Breast epithelium (tissue), 4 donors: ENCODE measurements around the gene MFN2. TPM values are rescaled to one million over a fixed set of nuclear protein-coding genes. Genes with fewer than 3 reads are reported as not detected.

Source experiments
- DNase-seq, 2 donors: peaks; one replicate each; pipeline ENCODE4 v3.0.0-alpha.2; 2019; ENCODE audit warnings: low spot score in 2 of 2
- H3K27ac ChIP-seq, 2 donors: fragments of 200-600 bp; sonication (generic) in 1 of 2; one replicate each; pipeline ENCODE4 v1.5.1; 2016 to 2019; ENCODE audit warnings: mild to moderate bottlenecking in 1 of 2
- H3K27me3 ChIP-seq, 2 donors: fragments of 200-600 bp; sonication (generic) in 1 of 2; one replicate each; pipeline versions ENCODE4 v1.5.1 to v1.6.0; 2017 to 2019; ENCODE audit warnings: control low read depth in 1 of 2, mild to moderate bottlenecking in 1 of 2
- H3K36me3 ChIP-seq: fragments of 200-600 bp; one replicate; pipeline ENCODE4 v1.5.1; 2019
- H3K4me1 ChIP-seq, 2 donors: fragments of 200-600 bp; sonication (generic); one replicate each; pipeline ENCODE4 v1.5.1; 2016 to 2019; ENCODE audit warnings: control low read depth in 1 of 2
- H3K4me3 ChIP-seq, 3 donors: fragments of 200-600 bp; sonication (generic); 1 replicate in 2 of 3; 2 replicates in 1 of 3; pipeline ENCODE4 v1.5.1; 2016 to 2019; ENCODE audit warnings: mild to moderate bottlenecking in 3 of 3, moderate library complexity in 2 of 3
- H3K9me3 ChIP-seq, 2 donors: fragments of 200-600 bp; sonication (generic) in 1 of 2; one replicate each; pipeline ENCODE4 v1.5.1; 2016 to 2019; ENCODE audit warnings: control low read depth in 1 of 2
- POLR2A ChIP-seq: fragments of 450-650 bp; IDR thresholded peaks from one replicate; pipeline ENCODE4 v1.6.1; 2016; ENCODE audit warnings: antibody characterized with exemption, mild to moderate bottlenecking, moderate library complexity
- POLR2AphosphoS5 ChIP-seq, 3 donors: sonication (generic); formaldehyde crosslinking; IDR thresholded peaks; one replicate each; pipeline ENCODE4 v1.6.1; 2017; ENCODE audit warnings: antibody characterized with exemption in 3 of 3
- intact Hi-C: fragments of 100-400 bp; cut with DNase I; formaldehyde crosslinking; loops from one replicate; pipeline ENCODE4 v1.15.1; 2023; ENCODE audit warnings: low total_unique reads
- total RNA-seq, 3 donors: library from RNA; depleted of rRNA; stranded (reverse); fragments of >200 nt; gene quantifications; one replicate each; pipeline ENCODE4 v1.1.0, GENCODE V29; 2016
- TF ChIP-seq, protein P1 (sequence below), 3 donors: fragments of 450-650 bp; IDR thresholded peaks; one replicate each; pipeline ENCODE4 v1.5.1; 2016 to 2017; ENCODE audit warnings: antibody characterized with exemption in 3 of 3, mild to moderate bottlenecking in 3 of 3, moderate library complexity in 3 of 3

The MFN2 gene
- total RNA-seq, 3 donors from 2014 or later, result 51.4 to 64.9 (median 62.1) TPM

DNA sequence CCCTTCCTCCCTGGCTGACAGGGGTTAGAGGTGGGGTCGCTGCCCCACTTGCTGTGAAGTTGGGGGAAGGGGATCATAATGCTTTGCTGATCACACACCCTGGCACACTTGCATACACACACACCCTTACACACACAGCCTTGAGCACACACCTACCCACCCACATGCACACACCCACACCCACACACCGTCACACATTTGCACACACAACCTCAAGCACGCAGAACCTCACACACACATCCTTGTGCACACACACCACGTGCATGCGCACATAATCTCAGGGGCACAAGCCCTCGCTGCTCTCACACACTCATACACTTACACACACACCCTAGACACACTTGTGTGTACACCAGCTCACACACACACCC lies 66.5 kb downstream of the MFN2 start:
- TF ChIP-seq POLR2A (no peak), POLR2AphosphoS5 (IDR thresholded peaks at IDR 0.05) (no peak)
- TF ChIP-seq, protein P1, sequence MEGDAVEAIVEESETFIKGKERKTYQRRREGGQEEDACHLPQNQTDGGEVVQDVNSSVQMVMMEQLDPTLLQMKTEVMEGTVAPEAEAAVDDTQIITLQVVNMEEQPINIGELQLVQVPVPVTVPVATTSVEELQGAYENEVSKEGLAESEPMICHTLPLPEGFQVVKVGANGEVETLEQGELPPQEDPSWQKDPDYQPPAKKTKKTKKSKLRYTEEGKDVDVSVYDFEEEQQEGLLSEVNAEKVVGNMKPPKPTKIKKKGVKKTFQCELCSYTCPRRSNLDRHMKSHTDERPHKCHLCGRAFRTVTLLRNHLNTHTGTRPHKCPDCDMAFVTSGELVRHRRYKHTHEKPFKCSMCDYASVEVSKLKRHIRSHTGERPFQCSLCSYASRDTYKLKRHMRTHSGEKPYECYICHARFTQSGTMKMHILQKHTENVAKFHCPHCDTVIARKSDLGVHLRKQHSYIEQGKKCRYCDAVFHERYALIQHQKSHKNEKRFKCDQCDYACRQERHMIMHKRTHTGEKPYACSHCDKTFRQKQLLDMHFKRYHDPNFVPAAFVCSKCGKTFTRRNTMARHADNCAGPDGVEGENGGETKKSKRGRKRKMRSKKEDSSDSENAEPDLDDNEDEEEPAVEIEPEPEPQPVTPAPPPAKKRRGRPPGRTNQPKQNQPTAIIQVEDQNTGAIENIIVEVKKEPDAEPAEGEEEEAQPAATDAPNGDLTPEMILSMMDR (IDR thresholded peaks at IDR 0.05), result no peak
- Histone ChIP-seq H3K36me3 (no peaks in the 10 kb centered on the region), H3K27me3 (no peaks in the 10 kb centered on the region), H3K4me1 (no peaks in the 10 kb centered on the region), H3K9me3 (no peaks in the 10 kb centered on the region), H3K4me3 (no peak overlapping the region), H3K27ac (no peak overlapping the region)
- intact Hi-C loops, result no loop called here
- no peak for DNase-seq

DNA sequence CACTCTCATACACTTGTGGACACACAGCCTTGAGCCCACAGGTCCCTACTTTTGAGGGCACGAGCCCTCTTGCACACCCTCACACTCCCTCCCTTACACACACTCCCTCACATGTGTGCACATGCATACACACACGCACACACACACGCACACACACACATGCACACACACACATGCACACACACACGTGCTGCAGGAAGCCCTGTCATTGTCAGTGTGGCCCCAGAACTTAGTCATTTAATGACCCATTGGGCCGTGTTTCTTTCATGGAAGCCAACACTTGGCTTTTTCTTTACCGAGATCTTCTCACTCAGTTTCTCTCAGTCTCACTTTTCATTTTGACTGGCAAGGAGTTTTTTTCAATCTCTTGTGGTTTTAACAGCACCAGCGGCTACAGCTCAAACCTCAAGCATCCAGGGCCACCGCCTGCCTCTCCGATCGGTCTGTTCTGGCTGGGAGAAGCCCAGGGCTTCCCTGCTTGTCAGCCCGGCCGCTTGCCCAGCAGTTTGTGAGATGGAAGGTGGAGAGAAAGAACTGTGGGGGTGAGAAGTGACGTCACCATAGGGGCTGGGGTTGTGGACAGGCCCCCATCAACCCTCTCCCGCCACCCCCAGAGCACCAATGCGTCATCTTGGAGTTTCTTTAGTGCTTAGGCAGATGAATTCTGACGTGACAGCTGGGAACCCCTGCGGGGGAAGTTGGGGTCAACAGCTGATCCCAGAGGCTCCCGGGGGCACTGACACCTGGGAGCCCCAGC lies 67.1 kb downstream of the MFN2 start:
- no peaks in the 10 kb centered on the region for H3K9me3 ChIP-seq
- TF ChIP-seq POLR2A, result no peak
- TF ChIP-seq, protein P1 (IDR thresholded peaks at IDR 0.05), result no peak
- TF ChIP-seq POLR2AphosphoS5 (IDR thresholded peaks at IDR 0.05), result no peak
- intact Hi-C loops, result no loop called here
- H3K27ac ChIP-seq, result no peak overlapping the region
- H3K27me3 ChIP-seq, result no peaks in the 10 kb centered on the region
- H3K4me3 ChIP-seq, result no peak overlapping the region
- no peaks in the 10 kb centered on the region for H3K4me1 ChIP-seq
- no peak for DNase-seq
- no peaks in the 10 kb centered on the region for H3K36me3 ChIP-seq

DNA sequence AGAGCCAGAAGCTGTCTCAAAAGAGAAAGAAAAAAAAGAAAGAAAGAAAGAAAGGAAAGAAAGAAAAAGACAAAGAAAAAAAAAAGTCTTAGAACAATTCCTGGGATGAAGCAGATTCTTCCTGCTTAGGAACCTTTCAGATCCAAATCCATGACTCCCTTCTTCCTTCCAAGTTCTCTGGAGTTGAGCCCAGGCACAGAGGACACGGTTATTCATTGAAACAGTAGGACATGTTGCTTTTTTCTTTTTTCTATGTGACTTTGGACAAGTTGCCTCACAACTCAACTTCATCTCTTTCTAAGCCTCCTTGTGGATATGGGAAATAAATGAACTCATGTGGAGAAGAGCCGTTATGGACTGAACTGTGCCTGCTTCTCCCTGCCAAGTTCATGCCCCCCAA lies 68.1 kb downstream of the MFN2 start:
- intact Hi-C loops, result no loop called here
- no peaks in the 10 kb centered on the region for H3K27me3 ChIP-seq
- no peaks in the 10 kb centered on the region for H3K4me1 ChIP-seq
- no peak for DNase-seq
- no peaks in the 10 kb centered on the region for H3K36me3 ChIP-seq
- H3K27ac ChIP-seq, result no peak overlapping the region
- no peaks in the 10 kb centered on the region for H3K9me3 ChIP-seq
- TF ChIP-seq, protein P1 (IDR thresholded peaks at IDR 0.05), result no peak
- TF ChIP-seq POLR2A (no peak), POLR2AphosphoS5 (IDR thresholded peaks at IDR 0.05) (no peak)
- H3K4me3 ChIP-seq, result no peak overlapping the region

DNA sequence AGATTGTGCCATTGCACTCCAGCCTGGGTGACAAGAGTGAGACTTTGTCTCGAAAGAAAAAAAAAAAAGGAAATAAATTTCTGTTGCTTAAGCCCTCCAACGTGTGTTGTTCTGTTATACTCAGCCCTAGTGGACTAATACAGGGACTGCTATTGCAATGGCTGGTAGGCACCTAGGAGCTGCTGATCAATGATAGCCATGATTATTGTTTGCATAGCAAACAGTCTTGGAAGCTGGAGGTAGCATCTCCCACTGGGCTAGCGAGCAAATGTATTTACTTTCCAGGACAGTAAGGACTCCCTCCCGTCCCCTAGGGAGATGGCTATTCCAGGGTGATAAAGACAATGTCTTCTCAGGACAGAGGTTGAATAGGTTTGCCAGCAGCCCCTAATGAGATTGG lies 69.4 kb downstream of the MFN2 start:
- Histone ChIP-seq H3K36me3 (no peaks in the 10 kb centered on the region), H3K27me3 (no peaks in the 10 kb centered on the region), H3K9me3 (no peaks in the 10 kb centered on the region), H3K27ac (no peak overlapping the region), H3K4me1 (no peaks in the 10 kb centered on the region), H3K4me3 (no peak overlapping the region)
- intact Hi-C loops, result no loop called here
- TF ChIP-seq, protein P1 (IDR thresholded peaks at IDR 0.05), result peak in 1 of 3 donors; percentile 26
- TF ChIP-seq POLR2AphosphoS5 (IDR thresholded peaks at IDR 0.05) (no peak), POLR2A (no peak)
- DNase-seq, result no peak

DNA sequence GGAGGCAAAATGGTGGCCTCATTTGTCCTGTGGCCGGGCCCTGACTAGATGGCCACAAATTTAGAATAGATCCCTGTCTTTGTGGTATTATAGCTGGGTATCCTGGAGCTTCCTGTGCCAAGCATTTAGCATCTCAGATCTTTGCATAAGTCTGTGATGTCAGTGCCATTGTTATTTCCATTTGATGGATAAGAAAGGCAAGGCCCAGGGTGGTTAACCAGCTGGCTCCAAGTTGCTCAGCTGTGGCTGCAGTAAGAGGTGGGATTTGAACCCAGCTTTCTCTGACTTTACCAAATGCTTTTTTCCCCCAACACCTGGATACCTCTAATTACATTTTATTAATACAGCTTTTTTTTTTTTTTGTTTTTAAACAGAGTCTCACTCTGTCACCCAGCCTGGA lies 71.1 kb downstream of the MFN2 start:
- Histone ChIP-seq H3K27ac (no peak overlapping the region), H3K4me1 (no peaks in the 10 kb centered on the region), H3K4me3 (no peak overlapping the region), H3K9me3 (no peaks in the 10 kb centered on the region), H3K36me3 (no peaks in the 10 kb centered on the region), H3K27me3 (no peaks in the 10 kb centered on the region)
- TF ChIP-seq, protein P1 (IDR thresholded peaks at IDR 0.05), result no peak
- TF ChIP-seq POLR2AphosphoS5 (IDR thresholded peaks at IDR 0.05) (no peak), POLR2A (no peak)
- no peak for DNase-seq
- intact Hi-C loops, result no loop called here
